Central memory CD4-positive, alpha-beta T cell (primary cell): Measurements from ENCODE around the gene NDUFC1.
"Not testable (repeated sequence)": the region's sequence is repeated elsewhere in the genome, so short reads cannot be mapped to it uniquely, and the experiment has no call there.

ENCODE experiments used
- DNase-seq: peaks from one replicate; pipeline ENCODE4 v3.0.0; 2022
- total RNA-seq, 3 experiments: gene quantifications; one replicate each; lab custom pipeline; 2026; lab: John Stamatoyannopoulos, UW

Gene NDUFC1
- total RNA-seq: 24.9 to 33.4 (median 28.4) reads per million in 3 experiments

DNA sequence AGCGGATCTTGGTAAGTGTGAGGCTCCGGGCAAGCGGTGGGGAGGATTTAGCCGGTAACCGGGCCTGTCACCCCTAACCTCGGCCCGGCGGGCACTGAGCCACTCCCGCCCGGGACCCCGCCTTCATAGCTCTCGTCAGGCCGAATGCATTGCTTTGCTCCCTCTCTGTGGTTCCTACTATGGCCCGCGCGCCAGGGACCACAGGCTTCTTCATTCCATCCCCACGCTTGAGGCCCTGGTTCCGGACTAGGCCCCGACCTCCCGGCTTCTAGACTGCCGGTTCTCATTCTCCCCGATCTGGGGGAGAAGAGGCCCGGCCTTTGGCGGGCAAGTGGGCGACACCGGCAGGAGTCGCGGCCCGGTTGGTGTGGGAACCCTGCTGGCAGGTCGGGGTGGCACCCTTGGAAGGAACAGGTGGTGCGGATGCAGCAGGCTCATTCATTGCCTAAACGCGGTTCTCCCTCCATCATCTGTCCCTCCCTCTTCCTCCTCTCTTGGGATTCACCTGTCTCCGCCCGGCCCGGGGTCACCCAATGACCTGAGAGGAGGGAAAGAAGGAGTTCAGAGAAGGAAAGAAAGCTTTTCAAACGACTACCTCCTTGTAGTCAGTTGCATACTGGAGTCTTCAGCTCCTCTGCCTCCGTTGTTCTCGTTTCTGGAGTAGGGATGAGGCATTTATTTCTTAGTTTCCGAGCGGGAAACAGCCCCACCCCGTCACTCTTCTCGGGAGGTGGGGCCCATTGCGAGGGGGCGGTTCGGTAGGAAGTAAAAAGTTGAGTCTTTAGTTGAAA, at the start of gene NDUFC1:
TSS of gene NDUFC1 (minus strand) at position 657 of the 791 bp plus-strand sequence. CDS start 6,679 bp downstream, outside the sequence.
- peak; percentile 70 for DNase-seq

- no peak for DNase-seq
Measured at GRCh38 chr4:139337612-139338011, 35.3 kb upstream of the NDUFC1 start.

- DNase-seq: no peak
Measured at GRCh38 chr4:139333046-139333445, 30.8 kb upstream of the NDUFC1 start.

DNA sequence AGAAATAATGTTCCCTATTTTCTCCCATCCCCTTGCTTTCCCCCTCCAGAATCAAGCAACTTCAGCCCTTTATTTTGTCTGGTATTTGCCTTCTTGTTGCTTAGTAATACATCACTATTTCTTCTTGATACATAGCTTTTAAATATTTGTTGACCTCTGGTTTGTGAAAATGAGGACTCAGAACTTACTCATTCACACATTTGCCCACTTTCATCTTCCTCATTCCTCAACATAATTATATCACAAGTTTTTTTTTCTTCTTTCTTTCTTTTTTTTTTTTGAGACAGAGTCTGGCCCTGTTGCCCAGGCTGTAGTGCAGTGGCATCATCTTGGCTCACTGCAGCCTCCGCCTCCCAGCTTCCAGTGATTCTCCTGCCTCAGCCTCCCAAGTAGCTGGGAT, 28.9 kb upstream of the NDUFC1 start:
- no peak for DNase-seq

DNA sequence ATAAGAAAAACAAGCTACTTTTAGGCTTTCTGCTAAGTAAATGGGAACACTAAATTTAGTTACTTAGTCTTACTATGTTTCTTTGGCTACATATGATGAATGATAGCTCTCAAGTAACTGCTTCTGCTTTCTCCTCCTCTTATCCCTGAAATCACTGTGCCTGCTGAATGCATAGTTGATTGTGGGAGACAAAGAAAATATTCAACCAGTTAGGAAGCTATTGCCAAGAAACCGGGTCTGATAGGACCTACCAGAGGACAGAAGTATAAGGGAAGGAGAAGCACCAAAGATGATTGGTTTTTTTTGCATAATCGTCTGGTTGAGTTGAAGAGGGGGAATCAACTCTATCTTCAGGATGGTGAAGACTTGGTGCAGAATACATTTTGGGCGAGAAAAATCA, 28.0 kb upstream of the NDUFC1 start:
- no peak for DNase-seq

DNA sequence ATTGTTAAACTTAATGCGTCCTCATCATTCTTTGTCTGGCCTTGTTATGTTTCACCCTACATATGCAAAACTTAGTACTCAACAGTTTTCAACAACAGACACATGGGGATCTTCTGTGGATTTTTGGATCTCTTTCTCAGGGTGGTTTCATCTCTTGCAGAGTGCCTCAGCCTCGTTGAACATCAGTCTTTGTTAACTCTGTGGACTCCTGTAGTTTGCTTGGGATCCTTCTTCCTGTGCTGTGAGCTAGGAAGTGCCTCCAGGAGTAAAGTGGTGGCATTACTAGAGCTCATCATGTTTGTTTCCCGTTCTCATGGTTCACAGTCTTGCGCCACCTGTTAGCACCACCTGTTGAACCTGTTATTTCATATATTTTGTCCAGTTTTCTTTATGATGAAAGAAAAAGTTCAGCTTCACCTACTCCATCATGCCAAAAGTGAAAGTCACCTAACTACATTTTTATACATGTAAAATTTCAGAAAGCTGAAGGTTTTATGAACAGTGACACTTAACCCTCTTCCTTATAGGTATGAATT, 27.5 kb upstream of the NDUFC1 start:
- no peak for DNase-seq

DNA sequence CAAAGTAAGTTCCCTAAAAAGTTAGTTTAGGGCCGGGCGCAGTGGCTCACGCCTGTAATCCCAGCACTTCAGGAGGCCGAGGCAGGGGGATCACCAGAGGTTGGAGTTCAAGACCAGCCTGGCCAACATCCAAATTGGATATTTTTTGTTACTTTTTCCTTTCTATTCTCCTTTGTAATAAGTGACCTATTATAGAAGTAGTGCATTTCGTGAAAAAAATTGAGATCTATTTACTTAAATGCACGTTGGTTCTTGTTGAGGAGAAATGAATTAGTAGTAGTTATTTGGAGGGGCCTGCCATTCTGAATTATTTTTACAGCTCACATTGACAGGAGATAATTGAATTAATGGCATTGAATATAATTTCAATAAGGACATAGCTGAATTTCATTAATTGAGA, 22.3 kb upstream of the NDUFC1 start:
- DNase-seq: no peak

DNA sequence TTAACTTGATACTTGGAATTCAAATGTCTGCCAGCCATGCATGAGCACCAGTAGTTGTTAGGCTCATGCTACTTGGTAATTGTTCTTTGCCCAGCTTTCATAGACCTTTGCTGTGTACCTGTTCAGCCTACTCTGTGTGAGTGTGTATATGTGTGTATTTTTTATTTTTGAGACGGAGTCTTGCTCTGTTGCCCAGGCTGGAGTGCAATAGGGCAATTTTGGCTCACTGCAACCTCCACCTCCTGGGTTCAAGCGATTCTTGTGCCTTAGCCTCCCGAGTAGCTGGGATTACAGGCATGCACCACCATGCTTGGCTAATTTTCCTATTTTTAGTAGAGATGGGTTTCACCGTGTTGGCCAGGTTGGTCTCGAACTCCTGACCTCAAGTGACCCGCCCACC, 20.3 kb upstream of the NDUFC1 start:
- not testable (repeated sequence) for DNase-seq

DNA sequence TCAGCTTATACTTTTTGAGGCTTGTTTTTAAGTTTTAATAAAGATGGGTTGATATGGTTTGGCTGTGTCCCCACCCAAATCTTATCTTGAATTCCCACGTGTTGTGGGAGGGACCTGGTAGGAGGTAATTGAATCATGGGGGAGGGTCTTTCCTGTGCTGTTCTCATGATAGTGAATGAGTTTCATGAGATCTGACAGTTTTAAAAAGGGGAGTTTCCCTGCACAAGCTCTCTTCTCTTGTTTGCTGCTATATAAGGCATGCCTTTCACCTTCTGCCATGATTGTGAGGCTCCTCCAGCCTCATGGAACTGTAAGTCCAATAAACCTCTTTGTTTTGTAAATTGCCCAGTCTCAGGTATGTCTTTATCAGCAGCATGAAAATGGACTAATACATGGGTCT, 19.8 kb upstream of the NDUFC1 start:
- not testable (repeated sequence) for DNase-seq

DNA sequence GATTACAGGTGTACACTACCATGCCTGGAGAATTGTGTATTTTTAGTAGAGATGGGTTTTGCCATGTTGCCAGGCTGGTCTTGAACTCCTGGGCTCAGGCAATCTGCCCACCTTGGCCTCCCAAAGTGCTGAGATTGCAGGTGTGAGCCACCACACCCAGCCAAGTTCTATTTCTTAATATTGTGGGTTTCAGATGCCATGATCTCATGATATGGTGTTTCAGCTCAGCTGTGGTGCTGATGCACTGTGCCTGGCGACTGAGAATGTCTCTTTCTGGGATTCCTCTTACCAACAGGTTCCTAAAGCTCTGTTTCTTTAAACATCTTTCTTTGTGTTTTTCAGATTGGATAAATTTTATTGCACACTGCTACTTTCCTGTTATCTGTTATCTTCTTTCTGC, 17.3 kb upstream of the NDUFC1 start:
- DNase-seq: no peak

DNA sequence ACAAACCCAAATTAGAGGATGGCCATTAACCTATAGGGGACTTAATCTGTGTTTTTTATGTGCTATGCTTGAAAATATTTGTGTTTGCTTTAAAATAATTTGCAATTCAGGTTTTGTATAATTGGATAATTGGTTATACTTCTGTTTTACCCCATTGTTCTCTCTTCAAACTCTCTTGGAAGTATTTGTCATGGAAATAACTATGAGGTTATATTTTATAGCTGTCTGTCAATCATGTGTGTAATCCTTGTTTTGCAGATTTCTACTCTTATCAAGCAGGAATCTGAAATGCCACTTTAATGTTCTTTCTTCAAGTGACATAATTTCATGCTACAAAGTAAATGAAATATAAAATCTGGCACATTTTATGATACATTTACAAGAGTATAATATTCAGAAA, 15.4 kb upstream of the NDUFC1 start:
- DNase-seq: no peak

- DNase-seq: no peak
Measured at GRCh38 chr4:139316733-139317132, 14.5 kb upstream of the NDUFC1 start.

DNA sequence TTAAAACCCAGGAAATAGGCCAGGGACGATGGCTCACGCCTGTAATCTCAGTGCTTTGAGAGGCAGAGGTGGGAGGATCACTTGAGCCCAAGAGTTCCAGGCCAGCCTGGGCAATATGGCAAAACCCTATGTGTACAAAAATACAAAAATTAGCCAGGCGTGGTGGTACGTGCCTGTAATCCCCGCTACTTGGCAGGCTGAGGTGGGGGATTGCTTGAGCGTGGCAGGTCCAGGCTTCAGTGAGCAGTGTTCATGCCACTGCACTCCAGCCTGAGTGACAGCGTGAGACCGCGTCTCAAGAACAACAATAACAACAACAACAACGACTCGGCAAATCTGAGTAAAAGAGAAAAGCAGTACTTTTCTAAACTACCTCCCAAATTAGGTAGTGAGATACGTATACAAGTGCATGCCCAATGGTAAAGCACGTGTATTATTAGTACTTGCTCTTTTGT, 13.0 kb upstream of the NDUFC1 start:
- no peak for DNase-seq

GRCh38 chr4:139314047-139314800, 11.9 kb upstream of the NDUFC1 start:
- peak; percentile 16 for DNase-seq

DNA sequence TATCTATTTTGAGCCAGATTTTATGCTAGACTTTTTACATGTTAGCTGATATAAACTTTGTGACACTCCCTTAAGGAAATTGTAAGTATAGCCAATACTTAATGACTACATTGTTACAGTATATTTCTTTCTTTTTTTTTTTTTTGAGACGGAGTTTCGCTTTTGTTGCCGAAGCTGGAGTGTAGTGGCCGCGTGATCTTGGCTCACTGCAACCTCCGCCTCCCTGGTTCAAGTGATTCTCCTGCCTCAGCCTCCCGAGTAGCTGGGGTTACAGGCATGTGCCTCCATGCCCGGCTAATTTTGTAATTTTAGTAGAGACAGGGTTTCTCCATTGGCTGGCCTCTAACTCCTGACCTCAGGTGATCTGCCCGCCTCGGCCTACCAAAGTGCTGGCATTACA, 11.1 kb upstream of the NDUFC1 start:
- not testable (repeated sequence) for DNase-seq

GRCh38 chr4:139312552-139313332, 10.5 kb upstream of the NDUFC1 start:
- DNase-seq: no peak

DNA sequence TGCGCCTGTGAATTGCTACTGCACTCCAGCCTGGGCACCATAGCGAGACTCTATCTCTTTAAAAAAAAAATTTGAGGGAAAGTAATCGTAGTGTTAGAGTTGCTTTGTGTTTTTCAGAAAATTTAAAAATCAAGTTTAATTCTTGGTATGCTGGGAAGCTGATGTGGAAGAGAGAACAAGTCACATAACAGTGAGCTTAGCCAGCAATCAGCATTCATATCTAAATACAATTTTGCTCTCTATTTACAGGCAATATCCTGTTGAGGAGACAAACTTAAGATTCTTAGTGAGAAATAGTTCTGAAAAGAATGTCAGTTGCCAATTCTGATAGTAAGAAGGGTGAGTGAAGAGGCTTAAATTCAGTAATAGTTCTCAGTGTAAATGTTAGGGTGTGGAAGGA, 9.6 kb upstream of the NDUFC1 start:
- no peak for DNase-seq

- DNase-seq: no peak
Measured at GRCh38 chr4:139304920-139305319, 2.6 kb upstream of the NDUFC1 start.

- peak; percentile 99 for DNase-seq
Measured at GRCh38 chr4:139301113-139301820, 1.0 kb downstream of the NDUFC1 start, which contains the start of gene NAA15. TSS of gene NAA15 (plus strand) at chr4:139301505. CDS start at chr4:139301778, 273 bp downstream.

GRCh38 chr4:139300431-139301112, 1.7 kb downstream of the NDUFC1 start:
- DNase-seq: no peak

DNA sequence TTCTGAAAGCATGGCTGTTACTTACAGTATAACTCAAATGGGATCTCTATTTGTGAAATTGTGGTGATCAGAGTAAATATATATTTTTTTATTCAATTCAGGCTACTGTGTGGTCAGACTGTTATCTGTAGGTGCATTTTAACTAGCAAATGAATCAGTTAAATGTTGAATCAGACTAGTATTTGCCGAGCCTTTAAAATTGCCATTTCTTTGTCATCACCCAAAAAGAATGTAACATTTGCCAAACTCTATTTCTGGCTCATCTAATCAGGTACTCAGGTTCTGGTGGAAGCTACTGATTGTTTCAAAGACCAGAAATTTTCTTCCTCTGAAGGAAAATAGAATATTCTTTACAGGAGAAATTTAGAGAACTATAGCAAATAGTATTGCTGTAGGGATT, 2.7 kb downstream of the NDUFC1 start:
- no peak for DNase-seq
